Liver (tissue), 9 donors: ENCODE data around the gene HASPIN. TPM values are rescaled to one million over a fixed set of nuclear protein-coding genes. Genes with fewer than 3 reads are reported as not detected.

Source experiments
- DNase-seq: peaks from one replicate; pipeline ENCODE4 v3.0.0-alpha.2; 2017; ENCODE audit warnings: low spot score
- H3K27ac ChIP-seq, 2 donors: one replicate each; pipeline ENCODE4 v1.7.0; 2013; ENCODE audit warnings: inconsistent platforms in 2 of 2, low read length in 2 of 2, control low read depth in 1 of 2, low read depth in 1 of 2, mild to moderate bottlenecking in 1 of 2
- H3K27me3 ChIP-seq, 4 donors: one replicate each; pipeline versions ENCODE4 v1.6.1 to v1.7.0; 2013; ENCODE audit warnings: low read length in 3 of 4, inconsistent platforms in 1 of 4, mild to moderate bottlenecking in 1 of 4, moderate library complexity in 1 of 4; ENCODE audit not compliant: control insufficient read depth in 4 of 4, insufficient read depth in 4 of 4
- H3K36me3 ChIP-seq, 4 donors: one replicate each; pipeline versions ENCODE4 v1.6.1 to v1.7.0; 2013; ENCODE audit warnings: low read length in 3 of 4, mild to moderate bottlenecking in 3 of 4, low read depth in 1 of 4, moderate library complexity in 1 of 4; ENCODE audit not compliant: control insufficient read depth in 4 of 4, insufficient read depth in 3 of 4
- H3K4me1 ChIP-seq, 4 donors: one replicate each; pipeline versions ENCODE4 v1.6.1 to v1.7.0; 2013; ENCODE audit warnings: low read length in 3 of 4, mild to moderate bottlenecking in 3 of 4, moderate library complexity in 1 of 4; ENCODE audit not compliant: control insufficient read depth in 4 of 4, insufficient read depth in 4 of 4
- H3K4me3 ChIP-seq, 3 donors: one replicate each; pipeline versions ENCODE4 v1.6.1 to v1.7.0; 2013; ENCODE audit warnings: low read length in 3 of 3, control low read depth in 1 of 3, low read depth in 1 of 3, mild to moderate bottlenecking in 1 of 3
- H3K9ac ChIP-seq, 2 donors: one replicate each; pipeline ENCODE4 v1.7.0; 2013; ENCODE audit warnings: low read length in 2 of 2, mild to moderate bottlenecking in 2 of 2, moderate library complexity in 2 of 2, control low read depth in 1 of 2, low read depth in 1 of 2
- H3K9me3 ChIP-seq, 4 donors: one replicate each; pipeline versions ENCODE4 v1.6.1 to v1.7.0; 2013; ENCODE audit warnings: low read length in 3 of 4; ENCODE audit not compliant: control insufficient read depth in 4 of 4
- ATF3 ChIP-seq: IDR thresholded peaks from 2 replicates; pipeline ENCODE4 v1.6.1; 2016; ENCODE audit warnings: antibody characterized with exemption
- CTCF ChIP-seq: fragments of 150-350 bp; IDR thresholded peaks from 2 replicates; pipeline ENCODE4 v1.5.1; 2017; ENCODE audit warnings: improper control_type of control experiment, low read depth, low read length; ENCODE audit not compliant: missing input control
- EGR1 ChIP-seq, 2 donors: IDR thresholded peaks; 2 replicates each; pipeline ENCODE4 v1.6.1; 2016 to 2018; ENCODE audit warnings: antibody characterized with exemption in 2 of 2, low read depth in 2 of 2
- FOXA1 ChIP-seq: IDR thresholded peaks from 2 replicates; pipeline ENCODE4 v1.6.1; 2016; ENCODE audit warnings: antibody characterized with exemption
- GABPA ChIP-seq, 2 donors: IDR thresholded peaks in 1 of 2; conservative IDR thresholded peaks in 1 of 2; 2 replicates each; pipeline ENCODE4 v1.6.1; 2016; ENCODE audit warnings: antibody characterized with exemption in 2 of 2, mild to moderate bottlenecking in 1 of 2, moderate library complexity in 1 of 2
- HNF4A ChIP-seq, 2 donors: conservative IDR thresholded peaks; 2 replicates each; pipeline ENCODE4 v1.6.1; 2016; ENCODE audit warnings: antibody characterized with exemption in 2 of 2, mild to moderate bottlenecking in 2 of 2
- HNF4G ChIP-seq: IDR thresholded peaks from 2 replicates; pipeline ENCODE4 v1.6.1; 2016; ENCODE audit warnings: antibody characterized with exemption
- JUND ChIP-seq, 2 donors: IDR thresholded peaks; 2 replicates each; pipeline ENCODE4 v1.6.1; 2016; ENCODE audit warnings: antibody characterized with exemption in 2 of 2
- MAX ChIP-seq: IDR thresholded peaks from 2 replicates; pipeline ENCODE4 v1.6.1; 2016; ENCODE audit warnings: antibody characterized with exemption
- NR2F2 ChIP-seq: IDR thresholded peaks from 2 replicates; pipeline ENCODE4 v1.6.1; 2016; ENCODE audit warnings: antibody characterized with exemption
- RAD21 ChIP-seq, 2 donors: IDR thresholded peaks; 2 replicates each; pipeline ENCODE4 v1.6.1; 2016; ENCODE audit warnings: antibody characterized with exemption in 2 of 2, mild to moderate bottlenecking in 2 of 2
- REST ChIP-seq: IDR thresholded peaks from 2 replicates; pipeline ENCODE4 v1.6.1; 2016; ENCODE audit warnings: antibody characterized with exemption, mild to moderate bottlenecking
- RXRA ChIP-seq, 2 donors: IDR thresholded peaks; 2 replicates each; pipeline ENCODE4 v1.6.1; 2017 to 2018; ENCODE audit warnings: antibody characterized with exemption in 2 of 2, mild to moderate bottlenecking in 1 of 2
- SP1 ChIP-seq: IDR thresholded peaks from 2 replicates; pipeline ENCODE4 v1.6.1; 2018; ENCODE audit warnings: antibody characterized with exemption, mild to moderate bottlenecking
- YY1 ChIP-seq: IDR thresholded peaks from 2 replicates; pipeline ENCODE4 v1.6.1; 2016; ENCODE audit warnings: antibody characterized with exemption, mild to moderate bottlenecking
- ZBTB33 ChIP-seq: IDR thresholded peaks from 2 replicates; pipeline ENCODE4 v1.6.1; 2016; ENCODE audit warnings: antibody characterized with exemption
- WGBS: extraction: QIAGEN DNeasy Blood & Tissue Kit; methylation state at CpG from one replicate; pipeline ENCODE4 v1.1.7; 2013; 5-methylcytosine and 5-hydroxymethylcytosine counted together
- polyA plus RNA-seq, 2 donors: library from polyadenylated mRNA; stranded (reverse) in 1 of 2; unstranded in 1 of 2; fragments of 200-250 nt in 1 of 2; fragments of >200 nt in 1 of 2; fragmentation: Nextera tagmentation in 1 of 2; extraction: Ambion mirVana in 1 of 2; gene quantifications; one replicate each; pipeline versions ENCODE4 v1.2.1 to v1.2.3, GENCODE V29; 2013 to 2015
- total RNA-seq, 2 donors: library from RNA; depleted of rRNA; stranded (reverse); fragments of >200 nt; gene quantifications; one replicate each; pipeline ENCODE4 v1.2.3, GENCODE V29; 2014
- donor health status: healthy.
- donor health status: healthy.
- donor health status: healthy.
- donor health status: healthy.
- donor health status: healthy.

The HASPIN gene
- total and polyA plus RNA-seq, 4 donors: 0.08 to 5.8 (median 0.28) TPM; not detected in 1

GRCh38 chr17:3675886-3676285 lies 47.8 kb upstream of the HASPIN start:
- Histone ChIP-seq H3K4me1 (no peaks in the 10 kb centered on the region), H3K36me3 (peaks cover 0 to 3% (median under 1%) of the 10 kb centered on the region in 4 donors), H3K27ac (no peak overlapping the region), H3K27me3 (no peaks in the 10 kb centered on the region), H3K4me3 (no peak overlapping the region), H3K9ac (no peak overlapping the region), H3K9me3 (no peaks in the 10 kb centered on the region)
- no peak for DNase-seq
- 87% methylated on average over 11 of the region's 11 CpGs for WGBS
- TF ChIP-seq HNF4A (conservative IDR thresholded peaks at IDR 0.05) (no peak), JUND (IDR thresholded peaks at IDR 0.05) (no peak), SP1 (no peak)

- no peaks in the 10 kb centered on the region for H3K36me3 ChIP-seq
- H3K4me1 ChIP-seq: no peaks in the 10 kb centered on the region
- H3K27ac ChIP-seq: no peak overlapping the region
- H3K9ac ChIP-seq: no peak overlapping the region
- TF ChIP-seq YY1: no peak
- no peak for TF ChIP-seq EGR1 (IDR thresholded peaks at IDR 0.05; ENCODE audit: low read depth in 2 of 2)
- TF ChIP-seq CTCF: no peak
- no peak for TF ChIP-seq HNF4G
- no peak for TF ChIP-seq ATF3
- TF ChIP-seq REST: no peak
- 77% methylated on average over 16 of the region's 16 CpGs for WGBS
- H3K27me3 ChIP-seq: no peaks in the 10 kb centered on the region
- DNase-seq: no peak
- H3K9me3 ChIP-seq: no peaks in the 10 kb centered on the region
- H3K4me3 ChIP-seq: no peak overlapping the region
Observed at GRCh38 chr17:3678095-3678820, 45.4 kb upstream of the HASPIN start.

GRCh38 chr17:3678821-3679530 lies 44.7 kb upstream of the HASPIN start:
- no peak overlapping the region for H3K9ac ChIP-seq
- H3K9me3 ChIP-seq: no peaks in the 10 kb centered on the region
- no peak for DNase-seq
- H3K27ac ChIP-seq: no peak overlapping the region
- no peaks in the 10 kb centered on the region for H3K36me3 ChIP-seq
- 90% methylated on average over 27 of the region's 27 CpGs for WGBS
- no peak overlapping the region for H3K4me3 ChIP-seq
- no peaks in the 10 kb centered on the region for H3K27me3 ChIP-seq
- no peaks in the 10 kb centered on the region for H3K4me1 ChIP-seq
- TF ChIP-seq GABPA (IDR thresholded peaks at IDR 0.05 in 1 of 2, conservative IDR thresholded peaks at IDR 0.05 in 1 of 2) (no peak), ZBTB33 (no peak), ATF3 (no peak), JUND (IDR thresholded peaks at IDR 0.05) (no peak), FOXA1 (no peak), RAD21 (IDR thresholded peaks at IDR 0.05) (no peak), HNF4G (no peak), EGR1 (IDR thresholded peaks at IDR 0.05; ENCODE audit: low read depth in 2 of 2) (no peak), SP1 (no peak), RXRA (IDR thresholded peaks at IDR 0.05) (no peak), NR2F2 (no peak), MAX (no peak), HNF4A (conservative IDR thresholded peaks at IDR 0.05) (no peak)
